T-cell (primary cell): ENCODE results near the gene POU3F4. TPM values are rescaled to one million over a fixed set of nuclear protein-coding genes. Genes with fewer than 3 reads are reported as not detected.
A peak's percentile ranks its signal among the peaks of the same experiment; 100 is the strongest.

ENCODE experiments used
- ATAC-seq, 4 experiments: fragments of 200-7000 bp in 3 of 4; fragments of 150-1000 bp in 1 of 4; cut with Tn5 transposase; replicated peaks in 1 of 4; 1 replicate in 3 of 4; 2 replicates in 1 of 4; pipeline ENCODE4 v1.10.0; 2021; ENCODE audit warnings: moderate library complexity in 3 of 4, mild to moderate bottlenecking in 2 of 4, moderate number of reproducible peaks in 1 of 4
- CTCF ChIA-PET, 2 donors: fragments of 300-600 bp; sonication (Branson Sonifier 250); formaldehyde crosslinking; loops; one replicate each; lab custom pipeline; 2022; ENCODE audit warnings: antibody characterized with exemption in 2 of 2; lab: Charles Lee
- POLR2A ChIA-PET, 2 donors: fragments of 300-600 bp; sonication (Branson Sonifier 250); formaldehyde crosslinking; loops; one replicate each; lab custom pipeline; 2022; ENCODE audit warnings: antibody characterized with exemption in 2 of 2; lab: Charles Lee
- DNase-seq, 35 experiments: peaks; one replicate each; pipeline versions ENCODE4 v3.0.0 to v3.0.0-alpha.2; 2013 to 2023
- H3K27ac ChIP-seq: one replicate; pipeline ENCODE4 v1.5.1; 2013; ENCODE audit warnings: low read length
- H3K27me3 ChIP-seq, 2 experiments: replicated peaks in 1 of 2; 1 replicate in 1 of 2; 2 replicates in 1 of 2; pipeline versions ENCODE4 v1.6.1 to v1.7.0; 2013; ENCODE audit warnings: low read length in 1 of 2, mixed read lengths in 1 of 2; ENCODE audit not compliant: control insufficient read depth in 2 of 2, insufficient read depth in 2 of 2; ENCODE audit errors: extremely low read depth in 1 of 2
- H3K36me3 ChIP-seq, 2 donors: 1 replicate in 1 of 2; 2 replicates in 1 of 2; pipeline versions ENCODE4 v1.6.1 to v1.7.0; 2013; ENCODE audit warnings: low read length in 1 of 2; ENCODE audit not compliant: control insufficient read depth in 2 of 2, insufficient read depth in 1 of 2; ENCODE audit errors: extremely low read depth in 1 of 2
- H3K4me1 ChIP-seq, 2 experiments: 1 replicate in 1 of 2; 2 replicates in 1 of 2; pipeline versions ENCODE4 v1.6.1 to v1.7.0; 2013; ENCODE audit warnings: low read length in 2 of 2, mixed read lengths in 1 of 2; ENCODE audit not compliant: insufficient read depth in 2 of 2, control insufficient read depth in 1 of 2; ENCODE audit errors: extremely low read depth in 1 of 2
- H3K4me3 ChIP-seq, 2 donors: 1 replicate in 1 of 2; 2 replicates in 1 of 2; pipeline versions ENCODE4 v1.5.1 to v1.7.0; 2013; ENCODE audit warnings: mild to moderate bottlenecking in 2 of 2, low read length in 1 of 2, moderate library complexity in 1 of 2; ENCODE audit not compliant: control insufficient read depth in 1 of 2; ENCODE audit errors: extremely low read depth in 1 of 2
- H3K9me3 ChIP-seq: 2 replicates; pipeline ENCODE4 v1.7.0; 2013
- H3K27ac Mint-ChIP-seq, 2 donors: one replicate each; pipeline ENCODE4 v1.8.0; 2020 to 2021; ENCODE audit warnings: mild to moderate bottlenecking in 2 of 2, mixed read lengths in 2 of 2
- H3K27me3 Mint-ChIP-seq, 2 donors: one replicate each; pipeline ENCODE4 v1.8.0; 2021 to 2022; ENCODE audit warnings: mixed read lengths in 2 of 2
- H3K36me3 Mint-ChIP-seq: one replicate; pipeline ENCODE4 v1.8.0; 2021; ENCODE audit warnings: mixed read lengths
- H3K4me1 Mint-ChIP-seq, 3 donors: one replicate each; pipeline ENCODE4 v1.8.0; 2020 to 2022; ENCODE audit warnings: mixed read lengths in 3 of 3, mild to moderate bottlenecking in 1 of 3
- H3K4me3 Mint-ChIP-seq, 3 donors: one replicate each; pipeline ENCODE4 v1.8.0; 2020 to 2022; ENCODE audit warnings: mild to moderate bottlenecking in 3 of 3, mixed read lengths in 3 of 3, moderate library complexity in 3 of 3
- H3K9me3 Mint-ChIP-seq, 3 donors: one replicate each; pipeline ENCODE4 v1.8.0; 2020 to 2022; ENCODE audit warnings: mixed read lengths in 3 of 3
- WGBS: methylation state at CpG from one replicate; pipeline ENCODE4 v1.1.5; 2013; ENCODE audit warnings: missing lambda C conversion rate; ENCODE audit not compliant: insufficient coverage; 5-methylcytosine and 5-hydroxymethylcytosine counted together
- total RNA-seq, 35 experiments: library from RNA in 6 of 35; stranded (reverse) in 6 of 35; fragments of 120-200 nt in 1 of 35; gene quantifications; one replicate each; pipeline versions ENCODE4 v1.2.1 to v1.2.4 and lab custom pipeline; 2013 to 2026

Gene POU3F4
- total RNA-seq, 5 donors from 2014 or later (not counting 1 experiment from before 2014, with no cell fraction given), result not detected

DNA sequence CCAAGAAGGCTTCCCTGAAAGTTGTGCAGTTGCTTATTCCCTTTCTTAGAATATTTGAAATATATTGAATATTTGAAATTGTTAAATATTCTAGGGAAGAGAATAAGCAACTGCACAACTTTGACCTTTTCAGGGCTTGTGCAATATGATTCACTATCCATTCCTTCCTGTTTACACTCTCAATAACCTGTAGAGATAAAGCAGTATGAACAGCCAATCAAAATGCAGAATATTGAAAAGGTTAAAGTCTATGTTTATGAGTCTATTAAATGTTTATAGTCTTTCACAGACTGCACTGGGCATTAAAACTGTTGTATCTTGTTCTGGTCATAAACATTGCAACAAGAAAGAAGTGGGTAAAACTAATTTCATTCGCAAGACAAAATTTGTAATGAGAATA lies 13.8 kb downstream of the POU3F4 start:
- H3K27ac ChIP-seq, result no peak overlapping the region
- H3K27ac Mint-ChIP-seq, result no peak overlapping the region
- H3K27me3 ChIP-seq, result no peaks in the 10 kb centered on the region
- H3K4me3 Mint-ChIP-seq, result no peak overlapping the region
- DNase-seq (no peak), ATAC-seq (no peak)
- no peaks in the 10 kb centered on the region for H3K9me3 Mint-ChIP-seq
- H3K36me3 Mint-ChIP-seq, result no peaks in the 10 kb centered on the region
- no peak overlapping the region for H3K4me3 ChIP-seq
- no peaks in the 10 kb centered on the region for H3K4me1 Mint-ChIP-seq
- ChIA-PET CTCF (no interaction called here), POLR2A (no interaction called here)
- peaks cover 0 to 8% of the 10 kb centered on the region in 2 donors for H3K27me3 Mint-ChIP-seq
- H3K4me1 ChIP-seq, result no peaks in the 10 kb centered on the region
- no peaks in the 10 kb centered on the region for H3K9me3 ChIP-seq
- H3K36me3 ChIP-seq, result no peaks in the 10 kb centered on the region
- WGBS, result no CpG with 5 or more reads among the region's 1 CpG

DNA sequence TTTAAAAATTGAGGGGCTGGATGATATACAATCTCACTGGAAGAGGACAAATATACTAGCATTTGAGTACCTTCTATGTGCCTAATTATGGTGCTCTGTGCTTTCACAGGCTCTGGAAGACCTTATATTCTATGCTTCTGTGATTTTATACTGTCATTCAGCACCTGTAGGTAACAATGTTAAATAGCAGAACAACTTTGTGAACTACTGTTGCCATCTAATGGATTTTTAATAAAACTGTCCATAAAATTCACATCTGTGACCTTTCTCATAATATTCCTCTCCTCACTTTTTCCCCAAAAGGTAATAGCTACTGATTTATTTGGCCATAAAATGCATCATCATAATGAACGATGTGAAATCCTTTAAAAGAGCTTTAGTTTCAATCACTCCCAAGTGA lies 21.9 kb downstream of the POU3F4 start:
- H3K36me3 Mint-ChIP-seq, result no peaks in the 10 kb centered on the region
- no peaks in the 10 kb centered on the region for H3K4me1 ChIP-seq
- ChIA-PET CTCF (interaction anchor here in 1 of 2 donors (0.8 kb wide), 1 partner anchor 517 kb away, joined by 3 read pairs; no protein-coding TSS in a partner anchor), POLR2A (no interaction called here)
- peaks cover 0 to 5% (median 0%) of the 10 kb centered on the region in 3 donors for H3K9me3 Mint-ChIP-seq
- ATAC-seq (no peak), DNase-seq (no peak)
- H3K4me1 Mint-ChIP-seq, result no peaks in the 10 kb centered on the region
- H3K4me3 Mint-ChIP-seq, result no peak overlapping the region
- H3K9me3 ChIP-seq, result no peaks in the 10 kb centered on the region
- no peak overlapping the region for H3K4me3 ChIP-seq
- H3K27ac ChIP-seq, result no peak overlapping the region
- peaks cover 0 to 7% of the 10 kb centered on the region in 2 donors for H3K27me3 Mint-ChIP-seq
- no CpG with 5 or more reads among the region's 1 CpG for WGBS
- H3K36me3 ChIP-seq, result no peaks in the 10 kb centered on the region
- H3K27ac Mint-ChIP-seq, result no peak overlapping the region
- H3K27me3 ChIP-seq, result no peaks in the 10 kb centered on the region

DNA sequence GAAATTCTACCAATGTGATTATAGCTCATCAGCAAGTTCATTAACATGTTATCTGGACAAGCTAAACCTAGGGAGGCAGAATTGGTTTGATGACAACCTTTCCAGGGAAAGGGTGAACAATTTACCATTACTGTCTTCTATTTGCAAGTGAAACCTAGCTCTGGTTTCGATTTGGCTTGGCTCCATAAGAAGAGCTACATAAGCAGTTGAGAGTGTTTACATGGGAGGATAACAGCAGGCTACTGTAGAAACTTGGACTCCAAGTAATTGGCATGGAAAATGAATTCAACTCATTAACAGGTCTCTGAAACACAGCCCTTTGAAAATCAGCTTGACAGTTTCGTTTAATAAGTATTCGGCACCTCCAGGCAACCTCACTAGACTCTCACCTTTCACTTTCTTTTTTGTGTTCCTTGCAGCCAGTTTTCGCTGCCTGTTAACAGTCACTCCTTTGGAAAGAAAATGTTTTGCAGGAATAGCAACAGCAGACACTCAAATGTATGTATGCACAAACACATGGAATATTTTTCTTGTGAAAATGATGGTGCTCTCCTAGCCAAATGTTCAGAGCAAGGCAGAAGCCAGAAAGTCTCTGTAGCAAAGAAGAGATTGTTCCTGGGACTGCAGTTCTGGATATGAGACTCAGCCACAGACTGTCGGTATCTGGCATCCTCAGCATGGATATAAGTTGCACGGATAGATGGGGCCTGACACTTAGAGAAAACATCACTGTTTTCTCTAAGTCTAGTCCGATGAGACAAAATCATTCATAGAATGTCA lies 27.5 kb downstream of the POU3F4 start:
- H3K27ac ChIP-seq, result no peak overlapping the region
- H3K27me3 ChIP-seq, result no peaks in the 10 kb centered on the region
- Mint-ChIP-seq H3K9me3 (peaks cover 0 to 5% (median 0%) of the 10 kb centered on the region in 3 donors), H3K27me3 (peaks cover 0 to 14% of the 10 kb centered on the region in 2 donors), H3K4me3 (peak overlapping the region; percentile 6 to 68 (median 60)), H3K36me3 (no peaks in the 10 kb centered on the region), H3K27ac (peak overlapping the region in 1 of 2 donors; percentile 22), H3K4me1 (peaks cover 0 to 4% (median 0%) of the 10 kb centered on the region in 3 donors)
- H3K9me3 ChIP-seq, result no peaks in the 10 kb centered on the region
- peak overlapping the region in 1 of 2 donors; percentile 6 for H3K4me3 ChIP-seq
- no peak for ATAC-seq
- WGBS, result no CpG with 5 or more reads among the region's 7 CpGs
- H3K4me1 ChIP-seq, result no peaks in the 10 kb centered on the region
- POLR2A ChIA-PET, result no interaction called here
- DNase-seq, result peak in 1 of 35 experiments; percentile 1
- CTCF ChIA-PET, result no interaction called here
- H3K36me3 ChIP-seq, result no peaks in the 10 kb centered on the region
